SW480 (cell line): ENCODE measurements around the gene TEX14.
A peak's percentile ranks its signal among the peaks of the same experiment; 100 is the strongest.

Experiments
- DNase-seq: peaks from one replicate; pipeline ENCODE4 v3.0.0-alpha.2; 2016; ENCODE audit warnings: low spot score

TEX14 gene

GRCh38 chr17:58648236-58648635 lies 43.6 kb downstream of the TEX14 start:
- no peak for DNase-seq

- DNase-seq = no peak
Measured at GRCh38 chr17:58643147-58643546, 48.7 kb downstream of the TEX14 start.

- DNase-seq = no peak
Measured at GRCh38 chr17:58641887-58642311, 49.9 kb downstream of the TEX14 start.

- DNase-seq = no peak
Measured at GRCh38 chr17:58640202-58640601, 51.6 kb downstream of the TEX14 start.

- DNase-seq = no peak
Measured at GRCh38 chr17:58639681-58640080, 52.2 kb downstream of the TEX14 start.

DNA sequence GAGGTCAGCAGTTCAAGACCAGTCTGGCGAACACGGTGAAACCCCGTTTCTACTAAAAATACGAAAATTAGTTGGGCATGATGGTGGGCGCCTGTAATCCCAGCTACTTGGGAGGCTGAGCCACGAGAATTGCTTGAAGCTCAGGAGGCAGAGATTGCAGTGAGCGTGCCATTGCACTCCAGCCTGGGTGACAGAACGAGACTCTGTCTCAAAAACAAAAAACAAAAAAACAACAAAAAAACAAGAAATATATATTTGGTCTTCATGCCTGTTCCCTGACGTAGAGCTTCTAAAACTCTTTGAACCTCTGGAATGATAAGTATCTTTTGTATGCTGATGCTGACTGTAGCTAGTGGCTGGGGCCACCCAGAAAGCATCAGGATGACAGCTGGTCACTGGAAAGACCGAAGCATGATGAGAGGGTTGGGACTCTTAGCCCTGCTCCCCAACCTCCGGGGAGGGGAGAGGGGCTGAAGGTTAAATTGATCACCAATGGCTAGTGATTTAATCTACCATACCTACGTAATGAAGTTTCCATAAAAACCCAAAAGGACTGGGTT lies 54.8 kb downstream of the TEX14 start:
- no peak for DNase-seq

DNA sequence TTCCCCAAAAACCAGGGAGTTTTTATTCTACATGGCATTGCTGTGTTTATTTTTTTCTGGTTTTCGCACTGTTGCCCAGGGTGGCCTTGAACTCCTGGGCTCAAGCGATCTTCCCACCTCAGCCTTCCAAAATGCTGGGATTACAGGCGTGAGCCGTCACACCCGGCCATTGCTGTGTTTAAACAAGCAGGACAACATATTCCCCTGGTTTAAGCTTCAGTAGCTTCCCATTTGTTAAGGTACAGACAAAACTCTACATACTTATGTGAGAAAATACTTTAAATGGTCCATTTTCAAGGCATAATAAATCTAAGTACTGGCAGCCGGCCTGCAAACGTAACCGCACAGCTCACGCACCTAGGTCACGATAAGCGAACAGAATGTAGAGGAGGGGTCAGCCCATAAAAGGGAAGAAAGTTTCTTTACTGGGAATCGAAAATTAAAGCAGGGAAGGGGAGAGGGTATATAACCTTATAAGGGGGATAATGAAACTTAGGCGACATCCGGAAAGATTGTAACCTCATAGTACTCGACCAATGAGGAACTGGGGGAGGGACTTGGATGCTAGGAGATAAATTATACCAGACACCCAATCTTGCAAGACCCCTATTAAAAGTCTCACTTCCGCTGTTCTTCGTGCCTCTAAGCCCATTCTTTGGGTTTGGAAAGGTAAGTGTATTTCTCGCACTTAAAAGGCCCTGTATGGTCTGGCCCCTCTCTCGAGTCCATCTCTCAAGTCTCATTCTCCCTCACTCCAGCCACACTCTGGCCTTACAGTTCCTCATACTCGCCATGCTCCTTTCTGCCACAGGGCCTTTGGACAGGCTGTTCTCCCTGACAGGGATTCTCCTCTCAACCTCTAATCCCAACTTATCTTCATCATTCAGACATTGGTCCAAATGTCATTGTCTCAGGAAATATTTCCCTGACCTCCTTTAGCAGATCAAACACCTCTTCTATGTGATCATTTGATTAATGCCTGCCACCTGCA lies 59.2 kb downstream of the TEX14 start:
- DNase-seq = no peak

DNA sequence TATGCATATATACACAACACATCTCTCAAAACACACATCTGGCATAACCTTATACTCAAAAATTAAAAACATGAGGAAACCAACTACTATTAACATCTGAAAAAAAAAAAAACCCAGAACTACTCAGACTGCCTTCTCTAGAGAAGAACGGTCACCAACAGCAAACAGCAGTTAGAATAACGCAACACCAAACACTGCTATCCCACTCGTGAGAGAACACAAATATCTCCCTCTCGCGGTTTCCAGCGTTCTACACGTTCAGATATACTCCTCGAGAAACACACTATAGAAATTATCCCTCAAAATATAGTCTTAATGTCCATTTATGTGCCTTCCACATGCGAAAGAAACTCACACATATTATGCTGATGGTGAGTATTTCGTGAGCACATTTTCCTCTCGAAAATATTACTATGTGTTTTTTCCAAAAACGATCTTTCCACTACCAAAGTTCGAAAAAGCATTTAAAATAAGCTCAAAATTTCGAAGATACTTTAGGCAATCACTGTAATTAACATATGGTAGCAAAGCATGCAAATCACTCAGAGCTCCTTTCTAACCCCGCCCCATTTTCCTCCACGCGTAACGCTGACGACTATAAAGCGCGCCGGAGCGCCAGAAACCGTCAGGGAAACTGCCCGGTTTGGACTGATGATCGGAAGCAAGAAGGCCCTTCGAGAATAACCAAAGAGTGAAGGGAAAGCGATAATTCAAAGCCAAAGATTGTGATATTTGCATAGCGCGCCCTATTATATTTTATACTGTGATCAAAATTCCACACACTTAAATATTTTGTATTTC lies 60.1 kb downstream of the TEX14 start:
- peak; percentile 97 for DNase-seq

GRCh38 chr17:58630883-58631522 lies 60.8 kb downstream of the TEX14 start:
- no peak for DNase-seq

DNA sequence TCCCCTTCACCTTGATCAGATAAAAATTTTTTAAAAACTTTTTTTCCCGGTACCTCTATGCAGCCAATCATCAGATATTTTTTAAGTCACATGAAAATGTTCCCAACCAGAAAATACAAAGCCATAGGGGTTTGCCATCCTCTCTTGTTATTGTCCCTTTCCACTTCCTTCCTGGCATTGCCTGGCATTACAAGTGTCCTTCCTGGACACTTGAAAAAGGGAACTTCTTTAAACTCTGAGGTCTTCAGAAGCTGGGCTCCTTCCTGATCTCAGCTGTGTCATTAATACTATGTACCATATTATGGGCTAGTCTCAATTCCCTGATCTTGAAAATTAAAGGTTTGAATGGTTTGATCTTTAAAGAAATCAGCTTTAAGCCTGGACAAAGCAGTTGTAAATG lies 64.9 kb downstream of the TEX14 start:
- no peak for DNase-seq

GRCh38 chr17:58624751-58625150 lies 67.1 kb downstream of the TEX14 start:
- no peak for DNase-seq

DNA sequence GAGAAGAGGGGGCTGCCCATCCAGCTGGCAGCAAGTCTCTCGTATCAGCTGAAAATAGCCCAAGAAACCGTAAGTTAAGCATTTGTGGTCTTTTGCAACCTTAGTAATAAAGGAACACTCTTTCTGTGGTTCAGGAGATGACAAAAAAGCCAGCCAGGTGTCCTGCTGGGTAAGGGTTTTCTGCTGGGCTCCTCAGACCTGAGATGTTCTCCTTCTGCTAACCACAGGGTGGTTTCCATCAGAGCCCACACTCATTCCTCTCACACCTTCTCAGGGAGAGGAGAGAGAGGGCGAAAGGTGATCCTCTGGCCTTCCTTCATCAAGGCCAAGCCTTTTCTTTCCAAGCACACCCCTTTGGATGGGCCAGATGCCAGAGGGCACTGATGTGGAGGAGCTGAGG lies 70.7 kb downstream of the TEX14 start:
- no peak for DNase-seq

DNA sequence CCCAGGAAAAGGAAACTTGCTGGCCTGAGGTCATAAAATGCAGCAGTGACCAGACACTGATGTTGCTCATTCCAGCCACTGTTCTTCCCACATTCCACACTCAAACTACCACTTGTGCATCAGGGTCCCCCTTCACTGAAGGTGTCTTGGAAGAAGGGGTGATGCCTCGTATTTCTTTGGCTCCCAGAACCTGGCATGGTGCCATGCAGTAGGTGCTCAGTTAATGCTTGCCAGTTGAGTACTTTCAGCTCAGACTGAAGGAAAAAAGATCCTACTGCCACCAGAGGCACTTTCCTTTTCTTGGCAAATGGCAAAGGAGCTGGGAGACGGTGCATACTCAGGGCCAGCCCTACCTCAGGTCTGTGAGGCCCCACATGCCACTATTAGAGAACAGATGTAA lies 73.5 kb downstream of the TEX14 start:
- no peak for DNase-seq

GRCh38 chr17:58617563-58617962 lies 74.3 kb downstream of the TEX14 start:
- no peak for DNase-seq

- DNase-seq = no peak
Measured at GRCh38 chr17:58615768-58616659, 75.8 kb downstream of the TEX14 start.

- DNase-seq = no peak
Measured at GRCh38 chr17:58614859-58615459, 76.9 kb downstream of the TEX14 start.

DNA sequence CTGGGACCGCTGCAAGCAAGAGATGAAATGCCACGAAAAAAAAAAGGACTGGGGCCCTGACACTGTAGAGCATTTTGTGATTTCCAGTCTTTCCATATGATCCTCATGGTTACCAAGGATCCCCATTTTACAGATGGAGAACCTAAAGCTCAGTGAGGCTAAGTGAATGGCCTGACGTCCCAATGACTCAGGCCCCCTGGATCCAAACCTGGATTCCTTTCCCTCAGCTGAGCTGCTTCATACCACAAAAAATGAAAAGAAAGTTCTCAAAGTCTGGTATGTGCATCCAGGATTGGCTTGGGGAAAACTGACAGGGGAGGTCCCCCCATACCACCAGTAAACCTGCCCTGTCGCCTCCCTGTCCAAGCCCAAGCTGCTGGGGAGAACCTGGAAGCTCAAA lies 80.5 kb downstream of the TEX14 start:
- no peak for DNase-seq

GRCh38 chr17:58606934-58607333 lies 84.9 kb downstream of the TEX14 start:
- DNase-seq = no peak

- no peak for DNase-seq
Measured at GRCh38 chr17:58605986-58606385, 85.9 kb downstream of the TEX14 start.

DNA sequence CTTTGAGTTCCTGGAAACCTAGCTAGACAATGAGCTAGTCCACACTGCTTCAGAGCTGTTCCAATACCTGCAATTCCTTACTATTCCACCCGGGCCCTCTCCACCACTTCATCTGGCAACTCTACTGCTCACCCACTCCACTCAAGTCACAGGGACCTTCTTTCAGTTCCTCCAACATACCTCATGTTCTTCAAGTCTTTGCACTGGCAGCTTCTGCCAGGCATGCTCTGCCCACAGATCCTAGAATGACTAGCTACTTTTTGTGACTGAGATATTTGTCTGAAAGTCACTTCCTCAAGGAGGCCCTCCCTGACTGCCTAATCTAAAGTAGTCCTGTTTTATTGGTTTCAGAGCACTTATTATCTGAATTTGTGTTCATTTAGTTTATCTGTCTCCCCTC lies 86.4 kb downstream of the TEX14 start:
- DNase-seq = no peak

DNA sequence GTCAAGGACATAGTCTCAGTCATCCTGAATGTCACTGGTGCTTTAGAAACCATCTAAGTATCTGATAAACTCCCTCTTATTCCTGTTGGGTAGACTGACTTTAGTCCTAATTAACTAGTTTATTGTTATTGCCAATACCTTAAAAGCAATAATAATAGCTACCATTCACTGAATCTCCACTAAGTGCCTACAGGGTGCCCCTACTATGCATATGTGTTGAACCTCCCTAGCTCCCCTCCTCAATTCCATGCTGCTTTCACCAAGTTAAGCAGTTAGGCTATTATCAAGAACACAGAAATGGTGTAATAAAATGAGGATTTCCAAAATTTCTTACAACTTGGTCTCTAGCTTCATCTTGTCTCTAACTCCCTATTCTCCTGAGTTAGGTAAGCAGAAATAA lies 89.9 kb downstream of the TEX14 start:
- no peak for DNase-seq
